Adrenal gland (tissue), 5 donors: ENCODE data around the gene CEND1.

Experiments used
- POLR2A ChIP-seq, 2 donors: fragments of 450-650 bp; IDR thresholded peaks; one replicate each; pipeline ENCODE4 v1.6.1; 2017; ENCODE audit warnings: antibody characterized with exemption in 2 of 2, mild to moderate bottlenecking in 2 of 2, moderate library complexity in 1 of 2
- TF ChIP-seq, protein P1 (sequence below), 6 experiments: fragments of 450-650 bp in 4 of 6; fragments of 200-600 bp in 2 of 6; sonication (generic) in 1 of 6; IDR thresholded peaks; 1 replicate in 5 of 6; 2 replicates in 1 of 6; pipeline versions ENCODE4 v1.5.1 to v1.8.0; 2016 to 2021; ENCODE audit warnings: antibody characterized with exemption in 6 of 6, mild to moderate bottlenecking in 2 of 6, moderate library complexity in 1 of 6
- donor health status: DM: no; HTN: no; CAD: no.

DNA sequence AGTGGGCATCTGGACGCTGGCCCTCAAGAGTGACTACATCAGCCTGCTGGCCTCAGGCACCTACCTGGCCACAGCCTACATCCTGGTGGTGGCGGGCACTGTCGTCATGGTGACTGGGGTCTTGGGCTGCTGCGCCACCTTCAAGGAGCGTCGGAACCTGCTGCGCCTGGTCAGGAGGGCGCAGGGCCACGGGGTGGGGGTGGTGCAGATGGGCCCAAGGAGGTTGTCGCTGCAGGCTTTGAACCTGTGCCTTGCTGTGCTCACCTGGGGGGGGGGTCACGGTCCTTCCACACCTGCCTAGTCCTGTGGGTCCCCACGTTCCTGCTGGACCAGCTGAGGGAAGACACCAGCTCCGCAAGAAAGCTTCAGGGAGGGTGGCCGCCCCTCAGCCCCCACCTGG is 46.4 kb upstream of the CEND1 start:
- TF ChIP-seq, protein P1, sequence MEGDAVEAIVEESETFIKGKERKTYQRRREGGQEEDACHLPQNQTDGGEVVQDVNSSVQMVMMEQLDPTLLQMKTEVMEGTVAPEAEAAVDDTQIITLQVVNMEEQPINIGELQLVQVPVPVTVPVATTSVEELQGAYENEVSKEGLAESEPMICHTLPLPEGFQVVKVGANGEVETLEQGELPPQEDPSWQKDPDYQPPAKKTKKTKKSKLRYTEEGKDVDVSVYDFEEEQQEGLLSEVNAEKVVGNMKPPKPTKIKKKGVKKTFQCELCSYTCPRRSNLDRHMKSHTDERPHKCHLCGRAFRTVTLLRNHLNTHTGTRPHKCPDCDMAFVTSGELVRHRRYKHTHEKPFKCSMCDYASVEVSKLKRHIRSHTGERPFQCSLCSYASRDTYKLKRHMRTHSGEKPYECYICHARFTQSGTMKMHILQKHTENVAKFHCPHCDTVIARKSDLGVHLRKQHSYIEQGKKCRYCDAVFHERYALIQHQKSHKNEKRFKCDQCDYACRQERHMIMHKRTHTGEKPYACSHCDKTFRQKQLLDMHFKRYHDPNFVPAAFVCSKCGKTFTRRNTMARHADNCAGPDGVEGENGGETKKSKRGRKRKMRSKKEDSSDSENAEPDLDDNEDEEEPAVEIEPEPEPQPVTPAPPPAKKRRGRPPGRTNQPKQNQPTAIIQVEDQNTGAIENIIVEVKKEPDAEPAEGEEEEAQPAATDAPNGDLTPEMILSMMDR (IDR thresholded peaks at IDR 0.05): no peak
- no peak for TF ChIP-seq POLR2A (IDR thresholded peaks at IDR 0.05)
